GM12892 (cell line): ENCODE data around the gene NPR2.

ENCODE experiments used
- POLR2A ChIP-seq: IDR thresholded peaks from 2 replicates; pipeline ENCODE4 v1.6.1; 2011; ENCODE audit warnings: low read depth, low read length, control low read depth
- POLR2AphosphoS5 ChIP-seq: IDR thresholded peaks from 2 replicates; pipeline ENCODE4 v1.6.1; 2011; ENCODE audit warnings: low read depth, low read length, control low read depth

DNA sequence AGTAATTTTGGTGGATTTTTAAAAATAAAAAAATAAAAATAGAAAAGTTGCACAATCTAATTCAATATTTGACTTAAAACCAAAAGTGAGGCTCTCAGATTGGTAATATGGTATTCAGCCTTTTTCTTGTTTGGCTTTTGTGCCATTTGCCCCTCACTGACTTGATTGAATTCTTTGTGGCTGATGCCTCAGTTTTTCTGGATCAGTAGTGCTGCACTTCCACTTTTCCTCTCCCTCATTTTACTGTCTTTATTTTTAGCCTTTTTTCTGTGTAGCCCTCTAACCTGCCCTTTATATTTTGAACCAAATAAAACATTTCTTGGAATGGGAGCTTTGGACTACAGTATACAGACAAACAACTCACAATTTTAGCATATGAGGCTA lies 33.5 kb upstream of the NPR2 start:
- TF ChIP-seq POLR2AphosphoS5 = no peak
- TF ChIP-seq POLR2A = no peak
